Upper lobe of right lung (tissue), 1 donor: ENCODE results near the gene DRAP1. TPM values are rescaled to one million over a fixed set of nuclear protein-coding genes. Genes with fewer than 3 reads are reported as not detected.
A peak's percentile ranks its signal among the peaks of the same experiment; 100 is the strongest.

Source experiments
- ATAC-seq: fragments of 200-7000 bp; cut with Tn5 transposase; one replicate; pipeline ENCODE4 v1.9.1; 2020; ENCODE audit warnings: mild to moderate bottlenecking, moderate library complexity
- DNase-seq: peaks from one replicate; pipeline ENCODE4 v3.0.0-alpha.2; 2020
- H3K27ac ChIP-seq: fragments of 200-600 bp; one replicate; pipeline ENCODE4 v1.8.0; 2022
- H3K27me3 ChIP-seq: fragments of 200-600 bp; one replicate; pipeline ENCODE4 v1.8.0; 2022; ENCODE audit warnings: mild to moderate bottlenecking
- H3K36me3 ChIP-seq: fragments of 200-600 bp; one replicate; pipeline ENCODE4 v1.8.0; 2022
- H3K4me1 ChIP-seq: fragments of 200-600 bp; one replicate; pipeline ENCODE4 v1.8.0; 2022
- H3K4me3 ChIP-seq: fragments of 200-600 bp; one replicate; pipeline ENCODE4 v1.8.0; 2022; ENCODE audit warnings: mild to moderate bottlenecking
- H3K9me3 ChIP-seq: fragments of 200-600 bp; one replicate; pipeline ENCODE4 v1.8.0; 2022
- CTCF ChIP-seq: fragments of 200-600 bp; IDR thresholded peaks from one replicate; pipeline ENCODE4 v1.8.0; 2022; ENCODE audit warnings: antibody characterized with exemption
- intact Hi-C: fragments of 100-400 bp; cut with DNase I; formaldehyde crosslinking; loops from one replicate; pipeline ENCODE4 v1.11.0; 2022
- total RNA-seq: library from RNA; stranded (reverse); fragmentation: NEBNext Ultra II Directional; extraction: Animal tissue kit (Norgen Biotek cat#: 25700); gene quantifications from one replicate; pipeline ENCODE4 v1.2.1, GENCODE V29; 2021
- donor health status: DM: no; HTN: yes; CAD: no; lungs with severe emphysema.

Gene DRAP1
- total RNA-seq, 1 donor from 2014 or later: 62.8 TPM

GRCh38 chr11:65895482-65895981 lies 23.7 kb upstream of the DRAP1 start:
- Histone ChIP-seq H3K4me3 (no peak overlapping the region), H3K27me3 (no peaks in the 10 kb centered on the region), H3K9me3 (no peaks in the 10 kb centered on the region), H3K27ac (no peak overlapping the region), H3K4me1 (peaks cover 44% of the 10 kb centered on the region), H3K36me3 (no peaks in the 10 kb centered on the region)
- TF ChIP-seq CTCF: no peak
- DNase-seq (no peak), ATAC-seq (no peak)
- intact Hi-C loops: no loop called here

- Histone ChIP-seq H3K4me1 (peaks cover 42% of the 10 kb centered on the region), H3K4me3 (no peak overlapping the region), H3K27me3 (no peaks in the 10 kb centered on the region), H3K9me3 (no peaks in the 10 kb centered on the region), H3K27ac (no peak overlapping the region), H3K36me3 (no peaks in the 10 kb centered on the region)
- TF ChIP-seq CTCF: no peak
- intact Hi-C loops: no loop called here
- DNase-seq: no peak
- ATAC-seq: no peak
Measured at GRCh38 chr11:65896034-65896999, 22.9 kb upstream of the DRAP1 start.

- intact Hi-C loops: no loop called here
- no peak for DNase-seq
- TF ChIP-seq CTCF: no peak
- no peak for ATAC-seq
- H3K27me3 ChIP-seq: no peaks in the 10 kb centered on the region
- H3K4me1 ChIP-seq: peaks cover 35% of the 10 kb centered on the region
- no peaks in the 10 kb centered on the region for H3K36me3 ChIP-seq
- no peak overlapping the region for H3K27ac ChIP-seq
- H3K4me3 ChIP-seq: no peak overlapping the region
- no peaks in the 10 kb centered on the region for H3K9me3 ChIP-seq
Measured at GRCh38 chr11:65897020-65897471, 22.2 kb upstream of the DRAP1 start.

- ATAC-seq (no peak), DNase-seq (no peak)
- intact Hi-C loops: no loop called here
- TF ChIP-seq CTCF: no peak
- no peaks in the 10 kb centered on the region for H3K9me3 ChIP-seq
- peak overlapping the region; percentile 65 for H3K4me3 ChIP-seq
- H3K36me3 ChIP-seq: no peaks in the 10 kb centered on the region
- H3K4me1 ChIP-seq: peaks cover 18% of the 10 kb centered on the region
- no peaks in the 10 kb centered on the region for H3K27me3 ChIP-seq
- peak overlapping the region; percentile 55 for H3K27ac ChIP-seq
Measured at GRCh38 chr11:65898656-65899355, 20.4 kb upstream of the DRAP1 start.

- ATAC-seq (peak; percentile 53), DNase-seq (peak; percentile 83)
- TF ChIP-seq CTCF: no peak
- Histone ChIP-seq H3K9me3 (no peaks in the 10 kb centered on the region), H3K4me1 (peaks cover 18% of the 10 kb centered on the region), H3K36me3 (no peaks in the 10 kb centered on the region), H3K27me3 (no peaks in the 10 kb centered on the region), H3K4me3 (peak overlapping the region; percentile 65), H3K27ac (peak overlapping the region; percentile 55)
- intact Hi-C loops: no loop called here
Measured at GRCh38 chr11:65899356-65900124, 19.7 kb upstream of the DRAP1 start.
